Activated B cell treated with CpG ODN at 0.5 μM for 24 hours (primary cell): ENCODE data around the gene PTGR2. TPM values are rescaled to one million over a fixed set of nuclear protein-coding genes. Genes with fewer than 3 reads are reported as not detected.
A peak's percentile ranks its signal among the peaks of the same experiment; 100 is the strongest.
"Not testable (repeated sequence)": the region's sequence is repeated elsewhere in the genome, so short reads cannot be mapped to it uniquely, and the experiment has no call there.

ENCODE experiments used
- ATAC-seq: fragments of 200-7000 bp; cut with Tn5 transposase; one replicate; pipeline ENCODE4 v1.10.0; 2021; ENCODE audit warnings: low read depth, mild to moderate bottlenecking, moderate library complexity
- CTCF ChIA-PET: fragments of 350-600 bp; sonication (Branson Sonifier 250); formaldehyde crosslinking; loops from one replicate; lab custom pipeline; 2021; ENCODE audit warnings: antibody characterized with exemption; lab: Charles Lee
- POLR2A ChIA-PET: fragments of 350-600 bp; sonication (Branson Sonifier 250); formaldehyde crosslinking; loops from one replicate; lab custom pipeline; 2021; ENCODE audit warnings: antibody characterized with exemption; lab: Charles Lee
- DNase-seq: peaks from one replicate; pipeline ENCODE4 v3.0.0; 2022
- H3K27ac Mint-ChIP-seq: one replicate; pipeline ENCODE4 v1.8.0; 2020; ENCODE audit warnings: mixed read lengths
- H3K27me3 Mint-ChIP-seq: one replicate; pipeline ENCODE4 v1.8.0; 2021; ENCODE audit warnings: mixed read lengths
- H3K36me3 Mint-ChIP-seq: one replicate; pipeline ENCODE4 v1.8.0; 2021; ENCODE audit warnings: low read depth, mixed read lengths
- H3K4me1 Mint-ChIP-seq: one replicate; pipeline ENCODE4 v1.8.0; 2021; ENCODE audit warnings: mixed read lengths
- H3K4me3 Mint-ChIP-seq: one replicate; pipeline ENCODE4 v1.8.0; 2020; ENCODE audit warnings: mild to moderate bottlenecking, mixed read lengths
- H3K9me3 Mint-ChIP-seq: one replicate; pipeline ENCODE4 v1.8.0; 2020; ENCODE audit warnings: mixed read lengths
- intact Hi-C: fragments of 100-400 bp; cut with micrococcal nuclease; formaldehyde crosslinking; loops from one replicate; pipeline ENCODE4 v1.15.1; 2024
- total RNA-seq: library from RNA; stranded (reverse); gene quantifications from 2 replicates; pipeline ENCODE4 v1.2.3, GENCODE V29; 2022
- TF ChIP-seq, protein P1 (sequence below): fragments of 200-600 bp; IDR thresholded peaks from one replicate; pipeline ENCODE4 v1.8.0; 2022; ENCODE audit warnings: antibody characterized with exemption, mild to moderate bottlenecking

Gene PTGR2
- total RNA-seq, 1 donor from 2014 or later: 4.8 TPM

DNA sequence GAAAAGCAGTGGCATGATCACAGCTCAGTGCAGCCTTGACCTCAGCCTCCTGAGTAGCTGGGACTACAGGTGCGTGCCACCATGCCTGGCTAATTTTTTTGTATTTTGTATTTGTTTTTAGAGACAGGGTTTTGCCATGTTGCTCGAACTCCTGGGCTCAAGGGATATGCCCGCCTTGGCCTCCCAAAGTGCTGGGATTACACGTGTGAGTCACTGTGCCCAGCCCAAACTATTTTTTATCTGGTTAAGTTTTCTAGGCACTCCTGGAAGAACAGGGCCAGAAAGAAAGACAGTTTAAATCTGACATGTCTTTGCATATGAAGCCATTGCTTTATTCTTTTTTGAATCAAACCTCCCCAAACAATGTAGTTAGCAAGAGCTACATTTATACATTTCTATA, 27.5 kb upstream of the PTGR2 start:
- Mint-ChIP-seq H3K27ac (no peak overlapping the region), H3K36me3 (no peaks in the 10 kb centered on the region), H3K4me1 (no peaks in the 10 kb centered on the region), H3K4me3 (no peak overlapping the region), H3K9me3 (no peaks in the 10 kb centered on the region), H3K27me3 (no peaks in the 10 kb centered on the region)
- TF ChIP-seq, protein P1, sequence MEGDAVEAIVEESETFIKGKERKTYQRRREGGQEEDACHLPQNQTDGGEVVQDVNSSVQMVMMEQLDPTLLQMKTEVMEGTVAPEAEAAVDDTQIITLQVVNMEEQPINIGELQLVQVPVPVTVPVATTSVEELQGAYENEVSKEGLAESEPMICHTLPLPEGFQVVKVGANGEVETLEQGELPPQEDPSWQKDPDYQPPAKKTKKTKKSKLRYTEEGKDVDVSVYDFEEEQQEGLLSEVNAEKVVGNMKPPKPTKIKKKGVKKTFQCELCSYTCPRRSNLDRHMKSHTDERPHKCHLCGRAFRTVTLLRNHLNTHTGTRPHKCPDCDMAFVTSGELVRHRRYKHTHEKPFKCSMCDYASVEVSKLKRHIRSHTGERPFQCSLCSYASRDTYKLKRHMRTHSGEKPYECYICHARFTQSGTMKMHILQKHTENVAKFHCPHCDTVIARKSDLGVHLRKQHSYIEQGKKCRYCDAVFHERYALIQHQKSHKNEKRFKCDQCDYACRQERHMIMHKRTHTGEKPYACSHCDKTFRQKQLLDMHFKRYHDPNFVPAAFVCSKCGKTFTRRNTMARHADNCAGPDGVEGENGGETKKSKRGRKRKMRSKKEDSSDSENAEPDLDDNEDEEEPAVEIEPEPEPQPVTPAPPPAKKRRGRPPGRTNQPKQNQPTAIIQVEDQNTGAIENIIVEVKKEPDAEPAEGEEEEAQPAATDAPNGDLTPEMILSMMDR: no peak
- DNase-seq (no peak), ATAC-seq (no peak)
- CTCF ChIA-PET: interaction anchor here (0.9 to 9.4 kb wide), 5 partner anchors 32 to 95 kb away, joined by 3 to 126 read pairs (median 6); no protein-coding TSS in a partner anchor
- intact Hi-C loops: loop anchor here (2.0 kb wide), 2 partner anchors 189 to 217 kb away; no protein-coding TSS in a partner anchor
- POLR2A ChIA-PET: interaction anchor here (0.7 to 1.6 kb wide), 2 partner anchors 59 to 66 kb away, joined by 3 to 5 read pairs; no protein-coding TSS in a partner anchor

DNA sequence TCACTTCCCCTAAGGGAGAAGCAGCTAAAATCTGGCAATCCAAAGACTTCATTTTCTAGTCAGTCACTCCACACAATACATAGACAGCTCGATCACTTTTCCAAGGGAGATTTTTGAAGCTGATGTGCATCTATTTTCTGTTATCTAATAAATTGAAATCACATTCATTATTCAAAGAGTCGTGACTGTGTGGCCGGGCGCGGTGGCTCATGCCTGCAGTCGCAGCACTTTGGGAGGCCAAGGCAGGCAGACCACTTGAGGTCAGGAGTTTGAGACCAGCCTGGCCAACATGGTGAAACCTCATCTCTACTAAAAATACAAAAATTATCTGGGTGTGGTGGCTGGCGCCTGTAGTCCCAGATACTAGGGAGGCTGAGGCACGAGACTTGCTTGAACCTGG, 27.1 kb upstream of the PTGR2 start:
- TF ChIP-seq, protein P1: no peak
- Mint-ChIP-seq H3K4me3 (no peak overlapping the region), H3K4me1 (no peaks in the 10 kb centered on the region), H3K36me3 (no peaks in the 10 kb centered on the region), H3K9me3 (no peaks in the 10 kb centered on the region), H3K27me3 (no peaks in the 10 kb centered on the region), H3K27ac (no peak overlapping the region)
- intact Hi-C loops: loop anchor here (2.0 kb wide), 2 partner anchors 190 to 216 kb away; no protein-coding TSS in a partner anchor
- DNase-seq (no peak), ATAC-seq (no peak)
- ChIA-PET POLR2A (interaction anchor here (0.7 to 1.6 kb wide), 2 partner anchors 58 to 66 kb away, joined by 3 to 5 read pairs; no protein-coding TSS in a partner anchor), CTCF (interaction anchor here (0.9 to 9.4 kb wide), 7 partner anchors 33 to 96 kb away, joined by 3 to 126 read pairs (median 5); no protein-coding TSS in a partner anchor)

DNA sequence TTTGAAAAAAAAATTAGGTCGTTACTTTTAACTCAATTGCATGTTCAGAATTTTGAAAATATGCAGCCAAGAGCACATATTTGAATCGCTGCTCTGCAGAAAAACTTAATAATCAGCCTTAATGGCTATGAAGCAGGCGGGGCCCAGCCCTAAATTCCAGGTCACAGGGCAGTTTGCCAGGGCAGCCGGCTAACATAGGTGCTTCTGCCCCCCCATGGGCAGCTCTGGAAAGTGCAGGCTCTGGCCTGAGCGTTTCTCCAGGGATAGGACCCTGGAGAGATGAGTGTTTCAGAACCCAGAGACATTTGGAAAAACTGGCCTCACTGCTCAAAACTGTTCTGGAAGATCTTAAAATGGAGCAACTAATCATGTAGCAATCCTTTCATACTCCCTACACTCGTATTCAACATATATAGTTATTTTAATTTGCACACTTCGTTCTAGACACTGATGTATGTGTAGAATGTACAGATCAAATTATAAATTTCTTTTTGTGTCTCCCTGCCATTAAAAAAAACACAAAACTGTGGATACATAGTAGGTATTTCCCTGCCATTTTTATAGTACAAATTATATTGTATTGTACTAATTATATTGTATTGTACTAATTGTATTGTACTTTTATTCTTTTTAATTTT, 26.0 kb upstream of the PTGR2 start:
- H3K4me1 Mint-ChIP-seq: peaks cover 6% of the 10 kb centered on the region
- POLR2A ChIA-PET: interaction anchor here (1.1 to 2.5 kb wide), 4 partner anchors 65 to 97 kb away, joined by 4 to 17 read pairs (median 4); a partner anchor contains a TSS

DNA sequence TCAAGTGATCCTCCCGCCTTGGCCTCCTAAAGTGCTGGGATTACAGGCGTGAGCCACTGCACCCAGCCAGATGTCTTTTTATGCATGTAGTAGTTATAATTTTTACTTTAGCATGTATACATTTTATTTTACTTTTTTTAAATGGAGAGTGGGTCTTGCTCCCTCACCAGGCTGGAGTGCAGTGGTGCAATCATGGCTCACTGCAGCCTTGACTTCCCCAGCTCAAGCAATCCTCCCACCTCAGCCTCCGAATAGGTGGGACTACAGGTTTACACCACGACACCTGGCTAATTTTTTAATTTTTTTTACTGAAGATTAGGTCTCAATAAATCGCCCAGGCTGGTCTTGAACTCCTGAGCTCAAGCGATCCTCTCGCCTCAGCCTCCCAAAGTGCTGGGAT, 24.4 kb upstream of the PTGR2 start:
- H3K4me1 Mint-ChIP-seq, ATAC-seq, H3K27ac Mint-ChIP-seq, intact Hi-C loops, H3K27me3 Mint-ChIP-seq, H3K9me3 Mint-ChIP-seq, H3K4me3 Mint-ChIP-seq, DNase-seq, H3K36me3 Mint-ChIP-seq: not testable (repeated sequence)
- ChIA-PET CTCF (interaction anchor here (0.9 to 9.4 kb wide), 6 partner anchors 24 to 98 kb away, joined by 3 to 126 read pairs (median 7); partner anchors contain the start of gene PTGR2), POLR2A (interaction anchor here (1.1 to 2.5 kb wide), 3 partner anchors 73 to 99 kb away, joined by 4 to 17 read pairs (median 5); no protein-coding TSS in a partner anchor)

More for the DNA sequence above, 26.0 kb upstream of the PTGR2 start:
- no peaks in the 10 kb centered on the region for H3K9me3 Mint-ChIP-seq
- TF ChIP-seq, protein P1: peak; percentile 96
- no peaks in the 10 kb centered on the region for H3K27me3 Mint-ChIP-seq
- H3K27ac Mint-ChIP-seq: no peak overlapping the region
- CTCF ChIA-PET: interaction anchor here (0.7 to 9.4 kb wide), 13 partner anchors 9 to 114 kb away, joined by 3 to 126 read pairs (median 4); no protein-coding TSS in a partner anchor
- H3K4me3 Mint-ChIP-seq: no peak overlapping the region
- H3K36me3 Mint-ChIP-seq: no peaks in the 10 kb centered on the region
- intact Hi-C loops: loop anchor here (1.0 to 2.0 kb wide), 6 partner anchors 40 to 215 kb away; no protein-coding TSS in a partner anchor
- DNase-seq: peak; percentile 61
- ATAC-seq: peak; percentile 99

DNA sequence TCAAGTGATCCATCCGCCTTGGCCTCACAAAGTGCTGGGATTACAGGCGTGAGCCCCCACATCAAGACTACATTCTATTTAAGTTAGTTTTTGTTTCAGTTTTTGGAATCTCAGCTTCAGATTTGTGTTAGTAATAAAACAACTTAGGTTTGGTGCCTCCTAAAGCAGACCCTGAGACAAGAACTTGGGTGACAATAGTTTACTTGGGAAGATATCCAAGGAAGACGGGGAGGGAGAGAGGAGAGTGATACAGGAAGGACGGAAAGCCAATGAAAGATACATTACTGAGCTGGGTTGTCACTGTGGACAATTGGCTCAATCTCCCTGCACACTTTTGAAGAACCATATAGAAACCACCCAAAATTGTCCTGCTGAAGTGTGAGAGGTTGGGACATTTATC, 22.6 kb upstream of the PTGR2 start:
- Mint-ChIP-seq H3K27me3 (no peaks in the 10 kb centered on the region), H3K4me3 (no peak overlapping the region), H3K36me3 (no peaks in the 10 kb centered on the region), H3K27ac (no peak overlapping the region), H3K9me3 (no peaks in the 10 kb centered on the region), H3K4me1 (peaks cover 6% of the 10 kb centered on the region)
- TF ChIP-seq, protein P1: no peak
- intact Hi-C loops: no loop called here
- ATAC-seq (no peak), DNase-seq (no peak)
- CTCF ChIA-PET: interaction anchor here (9.4 kb wide), 1 partner anchor 100 kb away, joined by 126 read pairs; no protein-coding TSS in a partner anchor
- POLR2A ChIA-PET: no interaction called here
